C4-2B (cell line): ENCODE measurements around the gene STXBP2.

Source experiments
- H3K27ac ChIP-seq: fragments of 450-650 bp; 2 replicates; pipeline ENCODE4 v1.5.1; 2017
- CTCF ChIP-seq: fragments of 450-650 bp; conservative IDR thresholded peaks from 2 replicates; pipeline ENCODE4 v1.5.1; 2017; ENCODE audit warnings: mild to moderate bottlenecking
- ZFX ChIP-seq: fragments of 450-650 bp; IDR thresholded peaks from 2 replicates; pipeline ENCODE4 v1.6.1; 2017

STXBP2 gene

GRCh38 chr19:7600721-7601120 is 36.2 kb upstream of the STXBP2 start:
- no peak overlapping the region for H3K27ac ChIP-seq
- TF ChIP-seq CTCF, result no peak
- TF ChIP-seq ZFX, result no peak

GRCh38 chr19:7602240-7602934 is 34.5 kb upstream of the STXBP2 start:
- no peak for TF ChIP-seq ZFX
- no peak for TF ChIP-seq CTCF
- H3K27ac ChIP-seq, result no peak overlapping the region

- no peak for TF ChIP-seq ZFX
- no peak for TF ChIP-seq CTCF
- no peak overlapping the region for H3K27ac ChIP-seq
These were observed 33.9 kb upstream of the STXBP2 start for GRCh38 chr19:7602935-7603497.

- TF ChIP-seq ZFX, result no peak
- no peak for TF ChIP-seq CTCF
- H3K27ac ChIP-seq, result no peak overlapping the region
These were observed 33.0 kb upstream of the STXBP2 start for GRCh38 chr19:7603919-7604318.

- no peak overlapping the region for H3K27ac ChIP-seq
- no peak for TF ChIP-seq ZFX
- TF ChIP-seq CTCF, result no peak
These were observed 31.3 kb upstream of the STXBP2 start for GRCh38 chr19:7605490-7606222.

- H3K27ac ChIP-seq, result no peak overlapping the region
- no peak for TF ChIP-seq ZFX
- no peak for TF ChIP-seq CTCF
These were observed 30.6 kb upstream of the STXBP2 start for GRCh38 chr19:7606289-7606688.

- H3K27ac ChIP-seq, result no peak overlapping the region
- no peak for TF ChIP-seq CTCF
- no peak for TF ChIP-seq ZFX
These were observed 29.6 kb upstream of the STXBP2 start for GRCh38 chr19:7607212-7607873.
